Measurements from ENCODE around the gene FOSL1.

DNA sequence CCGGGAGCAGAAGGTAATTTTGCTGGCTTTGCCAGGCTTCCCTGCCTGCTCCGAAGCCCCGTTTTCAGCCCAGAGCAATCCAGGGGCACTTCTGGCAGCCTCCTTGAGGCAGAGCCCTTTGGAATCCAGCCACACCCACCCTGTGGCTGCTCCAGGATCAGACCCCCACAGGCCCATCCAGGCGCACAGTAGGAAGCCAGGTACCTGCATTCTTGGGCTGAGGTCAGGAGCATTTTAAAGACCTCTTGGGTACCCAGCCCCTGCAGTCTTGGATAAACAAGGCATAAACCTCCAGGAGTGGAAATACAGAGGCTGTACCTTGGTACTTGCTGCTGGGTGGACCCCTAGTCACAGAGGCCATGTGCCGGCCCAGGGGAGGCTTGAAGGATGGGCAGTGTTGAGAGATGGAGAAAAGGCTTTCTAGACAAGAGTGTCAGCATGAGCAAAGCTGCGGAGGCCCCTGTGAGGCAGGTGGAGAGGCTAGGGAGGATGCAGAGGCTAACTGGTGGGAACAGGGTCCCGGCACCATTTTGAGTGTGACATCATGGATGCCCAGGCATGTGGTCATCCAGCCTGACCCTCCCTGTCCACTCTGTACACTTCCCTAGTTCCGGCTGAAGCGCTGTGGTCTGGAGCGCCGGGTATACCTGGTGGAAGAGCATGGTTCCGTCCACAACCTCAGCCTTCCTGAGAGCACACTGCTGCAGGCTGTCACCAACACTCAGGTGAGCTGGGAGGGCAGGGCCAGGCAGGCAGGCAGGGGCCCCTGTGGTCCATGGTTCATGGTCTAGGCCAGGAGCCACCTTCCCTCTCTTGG is 36.1 kb downstream of the FOSL1 start:
- TF ChIP-seq POLR2A (IDR thresholded peaks at IDR 0.05) = no peak
- no peak for TF ChIP-seq CTCF (IDR thresholded peaks at IDR 0.05)
- no peak for TF ChIP-seq EP300 (IDR thresholded peaks at IDR 0.05)

Data from tibial nerve (tissue), 4 donors.